ENCODE data around the gene PMAIP1. TPM values are rescaled to one million over a fixed set of nuclear protein-coding genes. Genes with fewer than 3 reads are reported as not detected.

The PMAIP1 gene
- total and polyA plus RNA-seq, 2 of the 8 experiments (the other 6 are each of a cell fraction or from before 2014, with no cell fraction given) = 51.7 to 84.1 TPM

- Histone ChIP-seq H4K20me1 (replicated peaks in 1 of 2; ENCODE audit: control insufficient read depth in 1 of 2, insufficient read depth in 2 of 2, low read length in 2 of 2) (peaks cover 2 to 6% of the 10 kb centered on the region in 2 experiments), H3K79me2 (ENCODE audit: control insufficient read depth in 1 of 2, insufficient read depth in 2 of 2, low read length in 2 of 2) (peaks cover 0 to 18% of the 10 kb centered on the region in 2 experiments; a peak in 3 of 4 replicates), H3K4ac (replicated peaks; ENCODE audit: insufficient read length, low read depth, low read length) (no peak overlapping the region), H3K27ac (ENCODE audit: low read depth, low read length) (no peak overlapping the region), H4K8ac (ENCODE audit: extremely low read depth, insufficient read depth, low read length) (no peak overlapping the region), H3K18ac (ENCODE audit: extremely low read depth, low read length) (no peak overlapping the region), H4K5ac (ENCODE audit: insufficient read length, low read depth, low read length) (no peak overlapping the region), H2AK5ac (ENCODE audit: low read depth, low read length) (no peak overlapping the region), H2AFZ (ENCODE audit: low read length) (no peak overlapping the region), H3K27me3 (replicated peaks in 1 of 4; ENCODE audit: control insufficient read depth in 3 of 4, extremely low read depth in 1 of 4, insufficient read depth in 3 of 4, low read length in 3 of 4) (no peaks in the 10 kb centered on the region), H3K4me3 (ENCODE audit: extremely low read depth in 1 of 4, insufficient read depth in 2 of 4, low read depth in 3 of 4, low read length in 4 of 4) (no peak overlapping the region), H3K4me2 (ENCODE audit: insufficient read depth in 1 of 2, low read depth in 2 of 2, low read length in 2 of 2) (no peak overlapping the region), H2BK120ac (replicated peaks; ENCODE audit: low read depth, low read length) (no peak overlapping the region), H3K4me1 (replicated peaks in 1 of 4; ENCODE audit: control insufficient read depth in 3 of 4, insufficient read depth in 4 of 4, low read length in 3 of 4) (peaks cover 4 to 18% (median 11%) of the 10 kb centered on the region in 4 experiments; a peak in 4 of 7 replicates), H3K23me2 (ENCODE audit: low read depth, low read length) (no peaks in the 10 kb centered on the region), H3K79me1 (ENCODE audit: low read depth, low read length) (no peaks in the 10 kb centered on the region; the same call in 1 of the 2 replicates), H4K91ac (replicated peaks; ENCODE audit: insufficient read length, low read length) (no peak overlapping the region), H3K9me3 (ENCODE audit: insufficient read depth in 2 of 2, low read depth in 1 of 2, low read length in 1 of 2) (no peaks in the 10 kb centered on the region), H3K14ac (ENCODE audit: insufficient read length) (no peak overlapping the region), H3K23ac (ENCODE audit: insufficient read length) (no peak overlapping the region), H2BK20ac (ENCODE audit: low read length) (no peak overlapping the region), H2BK12ac (ENCODE audit: low read depth, low read length) (no peak overlapping the region), H2BK15ac (ENCODE audit: low read length) (no peak overlapping the region), H3K9ac (replicated peaks in 1 of 4; ENCODE audit: extremely low read depth in 1 of 4, low read depth in 3 of 4, low read length in 3 of 4) (no peak overlapping the region), H3K56ac (replicated peaks; ENCODE audit: insufficient read length, low read depth, low read length) (no peak overlapping the region), H3K36me3 (ENCODE audit: control insufficient read depth in 2 of 4, insufficient read depth in 4 of 4, low read length in 3 of 4) (peaks cover 0 to 18% (median 9%) of the 10 kb centered on the region in 4 experiments; a peak in 5 of 8 replicates), H2BK5ac (ENCODE audit: low read depth, low read length) (no peak overlapping the region)
- POLR2A ChIA-PET (ENCODE audit: partially characterized antibody) = interaction anchor here (6.9 kb wide), 1 partner anchor 7 kb away, joined by 47 read pairs; the partner anchor contains the start of gene PMAIP1
- no peak for TF ChIP-seq RFX5 (IDR thresholded peaks at IDR 0.05; ENCODE audit: borderline replicate concordance, low read depth, low read length)
- CTCF ChIA-PET (ENCODE audit: partially characterized antibody) = no interaction called here
- 88% methylated on average over 4 of the region's 4 CpGs; no CpG with 5 or more reads in 1 of the 2 experiments for WGBS, 2 experiments (ENCODE audit: extremely low coverage in 1 of 2, insufficient coverage in 1 of 2, insufficient read length in 1 of 2, insufficient replicate concordance in 2 of 2, low coverage in 1 of 2, low lambda C conversion rate in 2 of 2, missing lambda C conversion rate in 1 of 2)
- no peak for DNase-seq (ENCODE audit: low read depth in 1 of 2, low spot score in 2 of 2)
- FAIRE-seq = no peak
Measured at GRCh38 chr18:59907660-59908059, 7.9 kb downstream of the PMAIP1 start.
